ENCODE measurements around the gene AK9.
"Not testable (repeated sequence)": the region's sequence is repeated elsewhere in the genome, so short reads cannot be mapped to it uniquely, and the experiment has no call there.

Gene AK9

DNA sequence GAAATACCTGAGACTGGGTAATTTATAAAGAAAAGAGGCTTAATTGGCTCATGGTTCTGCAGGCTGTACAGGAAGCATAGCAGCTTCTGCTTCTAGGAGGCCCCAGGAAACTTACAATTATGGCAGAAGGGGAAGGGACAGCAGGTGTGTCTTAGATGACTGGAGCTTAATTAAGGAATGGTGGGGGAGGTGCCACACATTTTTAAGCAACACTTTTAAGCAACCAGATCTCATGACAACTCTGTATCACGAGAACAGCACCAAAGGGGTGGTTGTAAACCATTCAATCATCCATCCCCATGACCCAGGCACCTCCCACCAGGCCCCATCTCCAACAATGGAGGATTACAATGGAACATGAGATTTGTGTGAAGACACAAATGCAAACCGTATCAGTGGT, 27.0 kb upstream of the AK9 start:
- DNase-seq = no peak
- H3K36me3 ChIP-seq = no peaks in the 10 kb centered on the region
- TF ChIP-seq, protein P1, sequence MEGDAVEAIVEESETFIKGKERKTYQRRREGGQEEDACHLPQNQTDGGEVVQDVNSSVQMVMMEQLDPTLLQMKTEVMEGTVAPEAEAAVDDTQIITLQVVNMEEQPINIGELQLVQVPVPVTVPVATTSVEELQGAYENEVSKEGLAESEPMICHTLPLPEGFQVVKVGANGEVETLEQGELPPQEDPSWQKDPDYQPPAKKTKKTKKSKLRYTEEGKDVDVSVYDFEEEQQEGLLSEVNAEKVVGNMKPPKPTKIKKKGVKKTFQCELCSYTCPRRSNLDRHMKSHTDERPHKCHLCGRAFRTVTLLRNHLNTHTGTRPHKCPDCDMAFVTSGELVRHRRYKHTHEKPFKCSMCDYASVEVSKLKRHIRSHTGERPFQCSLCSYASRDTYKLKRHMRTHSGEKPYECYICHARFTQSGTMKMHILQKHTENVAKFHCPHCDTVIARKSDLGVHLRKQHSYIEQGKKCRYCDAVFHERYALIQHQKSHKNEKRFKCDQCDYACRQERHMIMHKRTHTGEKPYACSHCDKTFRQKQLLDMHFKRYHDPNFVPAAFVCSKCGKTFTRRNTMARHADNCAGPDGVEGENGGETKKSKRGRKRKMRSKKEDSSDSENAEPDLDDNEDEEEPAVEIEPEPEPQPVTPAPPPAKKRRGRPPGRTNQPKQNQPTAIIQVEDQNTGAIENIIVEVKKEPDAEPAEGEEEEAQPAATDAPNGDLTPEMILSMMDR (IDR thresholded peaks at IDR 0.05; ENCODE audit: low read depth, low read length) = no peak
- no peaks in the 10 kb centered on the region for H3K9me3 ChIP-seq
- H3K4me1 ChIP-seq = peaks cover 13% of the 10 kb centered on the region
- no peak overlapping the region for H3K4me3 ChIP-seq (ENCODE audit: low read depth, low read length)
- H3K27me3 ChIP-seq = no peaks in the 10 kb centered on the region

DNA sequence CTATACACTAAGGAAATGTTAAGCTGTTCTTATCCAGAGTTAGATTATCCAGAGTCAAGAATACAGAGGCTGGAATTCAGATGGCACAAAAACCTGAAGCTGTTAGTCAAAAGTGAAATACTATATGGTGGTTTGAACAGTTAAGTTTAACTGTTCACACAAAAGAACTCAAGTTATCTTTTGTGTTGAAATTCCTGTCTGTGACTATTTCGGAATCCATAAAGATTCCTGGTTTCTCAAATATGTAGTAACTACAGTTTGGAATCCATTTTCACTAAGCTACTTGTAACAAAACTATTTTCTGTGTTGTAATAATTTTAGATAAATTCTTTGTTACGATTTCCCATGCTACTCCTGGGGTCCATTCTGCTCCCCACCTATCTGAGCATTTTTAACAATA, 24.6 kb upstream of the AK9 start:
- Histone ChIP-seq H3K4me3 (ENCODE audit: low read depth, low read length) (no peak overlapping the region), H3K36me3 (no peaks in the 10 kb centered on the region), H3K27me3 (no peaks in the 10 kb centered on the region), H3K9me3 (no peaks in the 10 kb centered on the region), H3K4me1 (peaks cover 13% of the 10 kb centered on the region)
- TF ChIP-seq, protein P1 (IDR thresholded peaks at IDR 0.05; ENCODE audit: low read depth, low read length) = no peak
- DNase-seq = no peak

DNA sequence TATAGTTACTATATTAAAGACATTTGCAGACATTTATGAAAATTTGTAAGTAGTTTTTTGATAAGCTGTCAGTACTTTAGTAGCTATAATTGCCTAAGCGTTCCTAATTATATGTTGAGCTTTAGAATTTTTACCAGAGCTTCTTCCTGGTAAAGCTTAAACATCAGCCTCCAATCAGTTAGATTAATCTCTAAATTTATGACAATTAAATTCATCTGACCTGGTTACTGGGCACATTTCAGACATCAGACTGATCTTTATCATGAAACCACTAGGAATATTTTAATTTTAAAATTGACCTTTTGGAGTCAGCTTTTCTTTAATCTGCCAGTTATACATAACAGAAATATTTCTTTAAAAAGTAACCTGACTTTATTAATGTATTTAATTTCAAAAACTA, 23.6 kb upstream of the AK9 start:
- H3K27me3 ChIP-seq = no peaks in the 10 kb centered on the region
- no peaks in the 10 kb centered on the region for H3K9me3 ChIP-seq
- DNase-seq = no peak
- H3K4me3 ChIP-seq (ENCODE audit: low read depth, low read length) = no peak overlapping the region
- H3K36me3 ChIP-seq = no peaks in the 10 kb centered on the region
- peaks cover 13% of the 10 kb centered on the region for H3K4me1 ChIP-seq
- TF ChIP-seq, protein P1 (IDR thresholded peaks at IDR 0.05; ENCODE audit: low read depth, low read length) = no peak

DNA sequence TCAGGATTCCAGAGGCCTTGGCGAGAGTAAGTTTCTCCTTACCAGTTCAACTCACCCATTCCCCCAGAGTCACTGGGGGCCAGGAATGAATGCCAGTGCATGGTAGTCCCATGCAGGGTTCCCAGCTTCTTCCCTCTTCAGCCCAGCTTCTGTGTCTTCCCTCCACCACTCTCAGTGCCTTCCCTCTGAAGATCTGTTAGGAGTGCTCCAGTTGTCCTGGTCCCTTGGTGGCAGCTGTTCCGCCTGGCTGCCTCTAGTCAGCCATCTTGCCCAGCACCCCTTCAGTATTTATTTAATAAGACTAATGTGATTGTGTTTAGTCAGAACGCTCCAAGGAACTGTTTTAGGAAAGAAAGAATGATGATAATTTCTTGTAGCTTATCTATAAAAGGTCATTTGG, 23.2 kb upstream of the AK9 start:
- no peaks in the 10 kb centered on the region for H3K9me3 ChIP-seq
- H3K4me1 ChIP-seq = peaks cover 13% of the 10 kb centered on the region
- TF ChIP-seq, protein P1 (IDR thresholded peaks at IDR 0.05; ENCODE audit: low read depth, low read length) = no peak
- peak; percentile 50 for DNase-seq
- H3K27me3 ChIP-seq = no peaks in the 10 kb centered on the region
- H3K4me3 ChIP-seq (ENCODE audit: low read depth, low read length) = no peak overlapping the region
- H3K36me3 ChIP-seq = no peaks in the 10 kb centered on the region

DNA sequence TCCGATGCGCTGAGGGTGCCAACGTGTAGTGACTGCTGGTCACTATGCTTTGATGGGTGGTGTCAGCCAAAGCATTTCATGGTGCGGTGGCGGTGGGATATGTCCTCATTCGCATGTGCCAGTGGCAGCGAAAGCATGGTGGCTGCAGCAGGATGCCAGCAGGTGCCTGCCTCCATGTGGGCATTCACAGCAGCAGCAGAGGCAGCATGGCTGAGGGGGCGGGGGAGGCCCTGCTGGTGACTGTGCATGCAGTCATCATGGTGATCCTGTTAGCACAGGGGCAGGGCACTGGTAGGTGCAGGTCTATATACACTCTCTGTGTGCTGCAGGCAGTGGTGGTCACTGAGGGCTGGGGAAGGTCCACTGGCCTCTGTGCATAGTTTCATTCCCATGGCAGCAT, 22.1 kb upstream of the AK9 start:
- H3K9me3 ChIP-seq = no peaks in the 10 kb centered on the region
- TF ChIP-seq, protein P1 (IDR thresholded peaks at IDR 0.05; ENCODE audit: low read depth, low read length) = no peak
- no peaks in the 10 kb centered on the region for H3K36me3 ChIP-seq

DNA sequence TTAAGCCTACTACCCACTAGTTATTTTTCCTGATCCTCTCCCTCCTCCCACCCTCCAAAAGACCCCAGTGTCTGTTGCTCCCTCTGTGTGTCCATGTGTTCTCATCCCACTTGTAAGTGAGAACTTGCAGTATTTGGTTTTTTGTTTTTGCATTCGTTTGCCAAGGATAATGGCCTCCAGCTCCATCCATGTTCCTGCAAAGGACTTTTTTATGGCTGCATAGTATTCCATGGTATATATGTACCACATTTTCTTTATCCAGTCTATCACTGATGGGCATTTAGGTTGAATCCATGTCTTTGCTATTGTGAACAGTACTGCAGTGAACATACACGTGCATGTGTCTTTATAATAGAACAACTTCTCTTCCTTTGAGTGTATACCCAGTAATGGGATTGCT, 17.1 kb upstream of the AK9 start:
- H3K36me3 ChIP-seq; H3K9me3 ChIP-seq; DNase-seq; H3K4me1 ChIP-seq; H3K4me3 ChIP-seq (ENCODE audit: low read depth, low read length); H3K27me3 ChIP-seq: not testable (repeated sequence)

More for the DNA sequence above, 22.1 kb upstream of the AK9 start:
- DNase-seq = no peak
- Histone ChIP-seq H3K27me3 (no peaks in the 10 kb centered on the region), H3K4me3 (ENCODE audit: low read depth, low read length) (no peak overlapping the region), H3K4me1 (peaks cover 13% of the 10 kb centered on the region)

DNA sequence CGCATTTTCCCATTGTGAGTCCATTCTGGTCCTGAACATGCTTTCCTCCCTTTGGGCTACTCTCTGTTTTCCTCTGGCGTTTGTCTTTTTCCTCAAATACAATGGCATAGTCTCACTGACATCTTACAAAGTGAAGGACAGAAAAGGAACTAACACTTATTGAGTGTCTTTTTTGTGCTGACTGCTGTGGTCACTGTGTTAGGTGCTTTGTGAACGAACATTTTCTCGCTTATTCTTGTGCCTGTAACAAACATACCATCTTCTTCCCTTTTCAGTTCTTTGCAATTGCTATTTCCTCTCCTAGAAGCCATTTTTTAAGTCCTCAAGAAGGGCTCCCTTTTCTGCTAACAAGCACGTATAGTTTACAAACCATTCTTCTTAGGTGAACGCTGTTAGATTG, 15.5 kb upstream of the AK9 start:
- H3K4me1 ChIP-seq = no peaks in the 10 kb centered on the region
- H3K9me3 ChIP-seq = no peaks in the 10 kb centered on the region
- H3K27me3 ChIP-seq = no peaks in the 10 kb centered on the region
- no peaks in the 10 kb centered on the region for H3K36me3 ChIP-seq
- DNase-seq = no peak
- H3K4me3 ChIP-seq (ENCODE audit: low read depth, low read length) = no peak overlapping the region
- TF ChIP-seq, protein P1 (IDR thresholded peaks at IDR 0.05; ENCODE audit: low read depth, low read length) = no peak
